Activated T-helper 1 cell treated with anti-CD3 and anti-CD28 coated beads, Interleukin-12 subunit alpha, Interleukin-12 subunit beta, Interleukin-2, Interleukin-4 antibody, amounts not matched to agents 30 ng/mL and 10 ng/mL and 1 ng/mL, durations not matched to agents 14 hours and 24 hours and 36 hours (primary cell): ENCODE results near the gene KIAA1958. TPM values are rescaled to one million over a fixed set of nuclear protein-coding genes. Genes with fewer than 3 reads are reported as not detected.
A peak's percentile ranks its signal among the peaks of the same experiment; 100 is the strongest.

ENCODE experiments used
- DNase-seq: peaks from one replicate; pipeline ENCODE4 v3.0.0; 2021; ENCODE audit warnings: low spot score
- H3K27ac Mint-ChIP-seq: one replicate; pipeline ENCODE4 v1.8.0; 2021; ENCODE audit warnings: mild to moderate bottlenecking, mixed read lengths
- H3K27me3 Mint-ChIP-seq: one replicate; pipeline ENCODE4 v1.8.0; 2022; ENCODE audit warnings: mild to moderate bottlenecking, moderate library complexity, mixed read lengths; ENCODE audit not compliant: insufficient read depth
- H3K36me3 Mint-ChIP-seq: one replicate; pipeline ENCODE4 v1.8.0; 2021; ENCODE audit warnings: low read depth, mixed read lengths
- H3K4me1 Mint-ChIP-seq: one replicate; pipeline ENCODE4 v1.8.0; 2021; ENCODE audit warnings: low read depth, mixed read lengths
- H3K4me3 Mint-ChIP-seq: one replicate; pipeline ENCODE4 v1.8.0; 2021; ENCODE audit warnings: mild to moderate bottlenecking, moderate library complexity, mixed read lengths
- H3K9me3 Mint-ChIP-seq: one replicate; pipeline ENCODE4 v1.8.0; 2021; ENCODE audit warnings: mixed read lengths
- intact Hi-C: fragments of 100-400 bp; cut with micrococcal nuclease; formaldehyde crosslinking; loops from one replicate; pipeline ENCODE4 v1.15.1; 2024
- total RNA-seq: library from RNA; stranded (reverse); gene quantifications from 2 replicates; pipeline ENCODE4 v1.2.3, GENCODE V29; 2022

KIAA1958 gene
- total RNA-seq, 1 donor from 2014 or later = 8.6 TPM

GRCh38 chr9:112541685-112542084 lies 55.1 kb downstream of the KIAA1958 start:
- H3K27me3 Mint-ChIP-seq = no peaks in the 10 kb centered on the region
- H3K36me3 Mint-ChIP-seq = peaks cover 1% of the 10 kb centered on the region
- DNase-seq = no peak
- peaks cover 11% of the 10 kb centered on the region for H3K4me1 Mint-ChIP-seq
- H3K27ac Mint-ChIP-seq = no peak overlapping the region
- H3K9me3 Mint-ChIP-seq = no peaks in the 10 kb centered on the region
- intact Hi-C loops = no loop called here
- no peak overlapping the region for H3K4me3 Mint-ChIP-seq

DNA sequence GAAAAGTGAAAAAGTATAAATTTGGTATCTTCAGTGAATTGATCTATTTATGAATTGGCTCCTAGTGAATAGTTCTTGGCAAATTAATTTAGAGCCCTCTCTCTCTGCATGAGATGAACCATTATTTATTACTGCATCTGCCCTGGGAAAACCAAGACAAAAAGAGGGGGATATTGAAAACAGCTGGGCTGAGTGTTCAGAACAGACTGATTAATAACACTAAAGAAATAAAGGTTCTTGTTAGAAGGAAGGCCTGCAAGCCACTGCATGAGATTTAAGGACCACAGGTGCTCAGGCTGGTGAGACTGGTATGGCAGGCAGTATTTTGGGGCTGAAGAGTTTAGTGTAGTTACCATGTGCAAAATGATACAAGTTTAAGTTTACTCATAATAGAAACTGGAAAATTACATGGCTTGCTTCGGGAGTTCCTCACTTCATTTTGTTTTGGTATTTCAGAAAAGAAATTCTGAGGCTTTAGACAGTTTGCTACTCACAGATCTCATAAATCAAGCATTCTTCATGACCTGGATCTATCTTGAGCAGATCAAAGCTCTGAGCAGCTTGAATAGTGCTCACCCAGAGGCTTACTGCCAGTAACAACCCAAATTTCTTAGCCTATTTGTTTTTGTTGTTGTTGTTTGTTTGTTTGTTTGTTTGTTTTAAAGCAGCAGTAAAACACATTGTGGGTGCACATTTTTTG lies 56.1 kb downstream of the KIAA1958 start:
- Mint-ChIP-seq H3K4me3 (no peak overlapping the region), H3K36me3 (peaks cover 1% of the 10 kb centered on the region), H3K9me3 (no peaks in the 10 kb centered on the region), H3K4me1 (peaks cover 13% of the 10 kb centered on the region), H3K27me3 (no peaks in the 10 kb centered on the region), H3K27ac (no peak overlapping the region)
- intact Hi-C loops = no loop called here
- no peak for DNase-seq

- intact Hi-C loops = no loop called here
- Mint-ChIP-seq H3K27ac (no peak overlapping the region), H3K27me3 (peaks cover 2% of the 10 kb centered on the region), H3K36me3 (peaks cover 1% of the 10 kb centered on the region), H3K4me3 (no peak overlapping the region), H3K4me1 (peaks cover 13% of the 10 kb centered on the region), H3K9me3 (no peaks in the 10 kb centered on the region)
- no peak for DNase-seq
Measured at GRCh38 chr9:112544477-112544876, 57.9 kb downstream of the KIAA1958 start.

DNA sequence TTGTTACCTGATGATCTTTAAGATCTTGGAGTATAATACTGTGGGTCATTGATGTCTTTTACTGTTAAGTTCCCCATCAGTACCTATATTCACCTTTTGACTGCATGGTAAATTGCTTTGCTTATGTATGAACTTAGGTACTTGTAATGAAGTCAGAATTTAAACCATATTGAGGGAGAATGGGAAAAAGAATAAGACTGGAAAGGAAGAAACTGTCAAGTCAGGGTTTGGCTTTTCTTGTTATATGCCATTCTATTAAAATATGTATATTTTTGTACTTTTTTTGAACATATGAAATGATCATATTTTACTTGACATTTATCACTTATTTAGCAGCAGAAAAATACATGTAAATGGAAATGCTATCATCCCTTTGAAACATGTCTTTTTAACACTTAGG lies 58.6 kb downstream of the KIAA1958 start:
- Mint-ChIP-seq H3K4me3 (no peak overlapping the region), H3K9me3 (no peaks in the 10 kb centered on the region), H3K27me3 (peaks cover 2% of the 10 kb centered on the region), H3K4me1 (peaks cover 13% of the 10 kb centered on the region), H3K27ac (no peak overlapping the region), H3K36me3 (peaks cover 1% of the 10 kb centered on the region)
- intact Hi-C loops = loop anchor here (5.0 kb wide), 2 partner anchors 58 to 172 kb away; partner anchors contain the start of genes INIP and KIAA1958
- DNase-seq = no peak

GRCh38 chr9:112546149-112547012 lies 59.8 kb downstream of the KIAA1958 start:
- peaks cover 13% of the 10 kb centered on the region for H3K4me1 Mint-ChIP-seq
- H3K9me3 Mint-ChIP-seq = no peaks in the 10 kb centered on the region
- no peaks in the 10 kb centered on the region for H3K36me3 Mint-ChIP-seq
- intact Hi-C loops = loop anchor here (5.0 kb wide), 2 partner anchors 59 to 171 kb away; partner anchors contain the start of genes INIP and KIAA1958
- peaks cover 2% of the 10 kb centered on the region for H3K27me3 Mint-ChIP-seq
- no peak for DNase-seq
- peak overlapping the region; percentile 50 for H3K27ac Mint-ChIP-seq
- H3K4me3 Mint-ChIP-seq = peak overlapping the region; percentile 31

DNA sequence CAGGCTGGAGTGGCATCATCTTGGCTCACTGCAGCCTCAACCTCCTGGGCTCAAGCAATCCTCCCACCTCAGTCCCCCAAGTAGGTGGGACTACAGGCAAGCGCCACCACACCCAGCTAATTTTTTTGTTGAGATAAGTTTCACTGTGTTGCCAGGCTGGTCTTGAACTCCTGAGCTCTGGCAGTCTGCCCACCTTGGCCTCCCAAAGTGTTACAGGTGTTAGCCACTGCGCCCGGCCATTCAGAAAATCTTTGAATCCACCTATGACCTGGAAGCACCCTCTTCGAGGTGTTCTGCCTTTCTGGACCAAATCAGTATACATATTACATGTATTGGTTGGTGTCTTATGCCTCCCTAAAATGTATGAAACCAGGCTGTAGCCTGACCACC lies 61.4 kb downstream of the KIAA1958 start:
- no peak for DNase-seq
- H3K27me3 Mint-ChIP-seq = peaks cover 2% of the 10 kb centered on the region
- H3K27ac Mint-ChIP-seq = no peak overlapping the region
- intact Hi-C loops = loop anchor here (5.0 kb wide), 2 partner anchors 61 to 169 kb away; partner anchors contain the start of genes INIP and KIAA1958
- no peaks in the 10 kb centered on the region for H3K36me3 Mint-ChIP-seq
- H3K4me1 Mint-ChIP-seq = peaks cover 13% of the 10 kb centered on the region
- no peaks in the 10 kb centered on the region for H3K9me3 Mint-ChIP-seq
- no peak overlapping the region for H3K4me3 Mint-ChIP-seq

GRCh38 chr9:112548836-112549595 lies 62.4 kb downstream of the KIAA1958 start:
- Mint-ChIP-seq H3K27ac (no peak overlapping the region), H3K27me3 (peaks cover 2% of the 10 kb centered on the region), H3K9me3 (no peaks in the 10 kb centered on the region), H3K4me3 (no peak overlapping the region), H3K4me1 (peaks cover 13% of the 10 kb centered on the region), H3K36me3 (no peaks in the 10 kb centered on the region)
- DNase-seq = no peak
- intact Hi-C loops = loop anchor here (5.0 kb wide), 2 partner anchors 62 to 168 kb away; partner anchors contain the start of genes INIP and KIAA1958

DNA sequence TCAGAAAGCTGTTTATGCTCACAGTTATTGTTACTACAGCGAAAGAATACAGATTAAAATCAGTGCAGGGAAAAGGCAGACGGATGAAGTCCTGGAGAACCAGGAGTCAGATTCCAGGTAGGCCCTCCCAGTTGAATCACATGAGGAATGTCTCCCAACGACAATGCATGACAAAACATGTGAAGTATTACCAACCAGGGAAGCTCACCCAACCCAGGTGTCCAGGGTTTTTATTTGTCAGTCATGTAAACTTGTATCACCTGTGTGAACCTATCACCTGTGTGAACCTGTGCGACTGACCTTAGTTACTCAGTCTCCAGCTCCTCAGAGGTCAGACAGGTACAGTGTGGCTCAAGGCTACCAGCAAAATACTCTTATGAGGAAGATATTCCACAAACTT lies 63.9 kb downstream of the KIAA1958 start:
- no peak overlapping the region for H3K27ac Mint-ChIP-seq
- H3K27me3 Mint-ChIP-seq = peaks cover 2% of the 10 kb centered on the region
- H3K36me3 Mint-ChIP-seq = no peaks in the 10 kb centered on the region
- no peaks in the 10 kb centered on the region for H3K9me3 Mint-ChIP-seq
- intact Hi-C loops = no loop called here
- H3K4me1 Mint-ChIP-seq = peaks cover 13% of the 10 kb centered on the region
- H3K4me3 Mint-ChIP-seq = no peak overlapping the region
- DNase-seq = no peak

DNA sequence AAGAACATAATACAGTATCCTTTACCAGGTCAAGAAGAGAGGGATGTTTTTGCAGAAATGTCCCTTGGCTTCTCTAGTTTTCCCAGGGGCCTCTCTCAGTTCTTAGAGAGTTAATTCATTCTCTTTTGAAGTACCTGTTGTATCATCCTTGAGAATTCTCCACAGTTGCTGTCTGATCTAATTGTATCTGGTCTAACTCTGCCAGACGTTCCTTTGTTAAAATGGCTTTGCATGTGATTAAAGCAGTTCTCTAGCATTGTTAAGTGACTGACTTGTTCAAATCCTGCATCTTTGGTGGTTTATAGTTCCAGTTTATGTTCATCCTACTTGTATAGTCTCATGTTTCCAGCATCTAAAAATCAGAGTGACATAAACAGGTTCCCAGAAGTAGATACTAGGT lies 65.0 kb downstream of the KIAA1958 start:
- no peak overlapping the region for H3K4me3 Mint-ChIP-seq
- no peaks in the 10 kb centered on the region for H3K36me3 Mint-ChIP-seq
- H3K9me3 Mint-ChIP-seq = no peaks in the 10 kb centered on the region
- intact Hi-C loops = no loop called here
- H3K27ac Mint-ChIP-seq = no peak overlapping the region
- H3K4me1 Mint-ChIP-seq = peaks cover 3% of the 10 kb centered on the region
- no peak for DNase-seq
- peaks cover 2% of the 10 kb centered on the region for H3K27me3 Mint-ChIP-seq

- no peaks in the 10 kb centered on the region for H3K4me1 Mint-ChIP-seq
- H3K27ac Mint-ChIP-seq = no peak overlapping the region
- no peak overlapping the region for H3K4me3 Mint-ChIP-seq
- no peaks in the 10 kb centered on the region for H3K36me3 Mint-ChIP-seq
- peaks cover 2% of the 10 kb centered on the region for H3K27me3 Mint-ChIP-seq
- no peaks in the 10 kb centered on the region for H3K9me3 Mint-ChIP-seq
- DNase-seq = no peak
- intact Hi-C loops = no loop called here
Measured at GRCh38 chr9:112552229-112553056, 65.8 kb downstream of the KIAA1958 start.

DNA sequence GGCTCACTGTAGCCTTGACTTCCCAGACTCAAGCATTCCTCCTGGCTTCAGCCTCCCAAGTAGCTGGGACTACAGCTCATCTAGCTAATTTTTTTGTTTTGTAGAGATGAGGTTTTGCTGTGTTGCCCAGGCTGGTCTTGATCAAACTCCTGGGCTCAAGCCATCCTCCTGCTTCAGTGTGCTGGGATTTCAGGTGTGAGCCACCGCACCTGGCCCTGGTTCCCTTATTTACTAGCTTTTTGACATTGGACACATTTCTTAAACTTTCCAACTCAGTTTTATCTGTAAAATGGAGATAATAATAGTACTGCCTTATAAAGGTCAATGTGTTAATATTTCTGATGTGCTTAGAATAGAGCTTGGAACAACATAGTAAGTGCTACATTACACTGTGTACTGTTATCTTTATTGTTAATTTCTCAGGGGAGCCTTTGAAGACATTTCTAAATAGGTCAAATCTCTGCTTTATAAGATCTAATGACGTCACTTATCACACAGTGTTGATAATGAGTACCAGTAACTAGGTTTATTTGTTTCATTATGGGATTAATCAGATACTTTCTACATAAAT lies 66.7 kb downstream of the KIAA1958 start:
- H3K36me3 Mint-ChIP-seq = no peaks in the 10 kb centered on the region
- H3K27me3 Mint-ChIP-seq = peaks cover 2% of the 10 kb centered on the region
- no peak for DNase-seq
- intact Hi-C loops = no loop called here
- H3K4me1 Mint-ChIP-seq = no peaks in the 10 kb centered on the region
- no peak overlapping the region for H3K4me3 Mint-ChIP-seq
- no peaks in the 10 kb centered on the region for H3K9me3 Mint-ChIP-seq
- no peak overlapping the region for H3K27ac Mint-ChIP-seq

- no peak overlapping the region for H3K4me3 Mint-ChIP-seq
- no peaks in the 10 kb centered on the region for H3K36me3 Mint-ChIP-seq
- H3K9me3 Mint-ChIP-seq = no peaks in the 10 kb centered on the region
- DNase-seq = no peak
- no peaks in the 10 kb centered on the region for H3K4me1 Mint-ChIP-seq
- no peaks in the 10 kb centered on the region for H3K27me3 Mint-ChIP-seq
- intact Hi-C loops = no loop called here
- H3K27ac Mint-ChIP-seq = no peak overlapping the region
Measured at GRCh38 chr9:112554516-112554915, 67.9 kb downstream of the KIAA1958 start.
